HAP-1 (cell line): Measurements from ENCODE around the gene CDRT15.
"Not testable (repeated sequence)": the region's sequence is repeated elsewhere in the genome, so short reads cannot be mapped to it uniquely, and the experiment has no call there.

Experiments
- DNase-seq, 2 experiments: peaks; one replicate each; pipeline ENCODE4 v3.0.0-alpha.2; 2016 to 2020; ENCODE audit warnings: low spot score in 2 of 2
- H3K27me3 ChIP-seq: fragments of 250-450 bp; sonication (Bioruptor Pico); 2 replicates; pipeline ENCODE4 v1.5.1; 2020; ENCODE audit warnings: low read depth, mild to moderate bottlenecking, moderate library complexity
- H3K36me3 ChIP-seq: fragments of 250-450 bp; sonication (Bioruptor Pico); replicated peaks from 2 replicates; pipeline ENCODE4 v1.5.1; 2020; ENCODE audit warnings: mild to moderate bottlenecking
- H3K4me1 ChIP-seq: fragments of 250-450 bp; sonication (Bioruptor Pico); 2 replicates; pipeline ENCODE4 v1.5.1; 2020; ENCODE audit warnings: mild to moderate bottlenecking
- H3K4me3 ChIP-seq: fragments of 250-450 bp; sonication (Bioruptor Pico); 2 replicates; pipeline ENCODE4 v1.5.1; 2020; ENCODE audit warnings: mild to moderate bottlenecking, moderate library complexity
- H3K9me3 ChIP-seq: fragments of 250-450 bp; sonication (Bioruptor Pico); 2 replicates; pipeline ENCODE4 v1.5.1; 2020; ENCODE audit warnings: mild to moderate bottlenecking, moderate library complexity
- in situ Hi-C: fragments of 300-500 bp; cut with MboI; formaldehyde crosslinking; loops from 3 replicates; pipeline ENCODE4 v1.14.3; 2020; ENCODE audit warnings: low sequenced_read_pairs, inconsistent platforms, mixed read lengths

CDRT15 gene

DNA sequence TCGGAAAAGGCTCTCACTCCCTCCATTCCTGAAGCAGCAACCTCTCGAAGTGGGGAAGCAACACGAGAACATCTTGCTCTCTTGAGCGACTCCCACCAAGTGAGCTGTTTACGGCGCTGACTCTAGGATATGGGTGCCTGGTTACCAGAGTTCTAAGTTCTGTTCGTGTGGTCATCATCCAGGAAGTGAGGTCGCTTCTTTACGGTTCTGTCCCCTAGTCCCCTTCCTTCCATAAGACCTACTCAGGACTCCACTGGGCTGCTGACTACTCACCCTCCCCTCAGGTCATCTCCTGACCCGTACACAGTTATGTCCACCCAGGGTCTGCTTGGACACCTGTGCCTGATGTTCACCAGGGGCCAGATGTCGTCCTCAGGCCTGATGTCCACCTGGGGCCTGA is at the start of gene CDRT15:
TSS of gene CDRT15 (minus strand) at position 101 of the 400 bp plus-strand sequence. CDS start at position 72, 29 bp downstream.
- in situ Hi-C loops, H3K9me3 ChIP-seq, H3K4me3 ChIP-seq, H3K27me3 ChIP-seq, H3K4me1 ChIP-seq, H3K36me3 ChIP-seq, DNase-seq: not testable (repeated sequence)

DNA sequence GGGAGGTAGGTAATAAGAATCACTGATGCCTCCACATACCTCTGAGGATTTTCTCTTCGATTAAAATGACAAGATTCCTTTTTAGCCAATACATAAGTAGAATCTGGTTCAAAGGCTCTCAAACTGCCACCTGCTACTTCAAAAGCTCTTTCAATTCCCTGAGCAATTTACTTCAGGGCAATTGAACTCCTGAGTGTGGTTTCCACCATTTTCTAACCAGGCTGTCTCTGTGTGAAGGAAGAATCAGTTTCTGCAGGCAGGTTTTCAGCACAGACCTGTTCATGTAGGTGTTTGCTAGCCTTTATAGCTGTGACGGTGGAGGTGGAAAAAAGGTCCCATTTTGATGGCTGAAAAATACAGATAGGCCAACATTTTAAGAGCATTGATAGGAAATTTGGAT is 46.1 kb upstream of the CDRT15 start:
- Histone ChIP-seq H3K4me1 (no peaks in the 10 kb centered on the region), H3K27me3 (no peaks in the 10 kb centered on the region), H3K36me3 (no peaks in the 10 kb centered on the region), H3K4me3 (no peak overlapping the region), H3K9me3 (no peaks in the 10 kb centered on the region)
- no peak for DNase-seq
- in situ Hi-C loops, result loop anchor here (25.0 kb wide), 1 partner anchor 345 kb away; no protein-coding TSS in a partner anchor

DNA sequence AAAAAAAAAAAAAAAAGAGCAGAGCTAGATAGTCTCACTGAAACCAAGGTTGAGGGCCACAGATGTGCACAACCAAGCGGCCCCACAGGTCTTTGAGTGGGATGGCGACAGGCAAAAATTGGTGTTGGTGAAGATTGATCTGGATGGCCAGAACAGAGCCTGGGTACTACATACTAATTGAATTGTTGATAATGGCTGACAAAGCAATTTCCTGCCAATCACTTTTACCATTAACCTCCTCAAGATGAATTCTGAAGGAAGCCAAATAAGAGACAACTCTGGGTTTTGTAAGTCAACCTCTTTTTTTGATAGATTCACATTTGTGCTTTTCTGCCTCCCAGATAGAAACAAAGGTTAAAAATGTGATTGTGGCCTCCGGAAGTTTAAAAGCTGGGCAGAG is 44.9 kb upstream of the CDRT15 start:
- no peaks in the 10 kb centered on the region for H3K36me3 ChIP-seq
- in situ Hi-C loops, result loop anchor here (25.0 kb wide), 1 partner anchor 344 kb away; no protein-coding TSS in a partner anchor

DNA sequence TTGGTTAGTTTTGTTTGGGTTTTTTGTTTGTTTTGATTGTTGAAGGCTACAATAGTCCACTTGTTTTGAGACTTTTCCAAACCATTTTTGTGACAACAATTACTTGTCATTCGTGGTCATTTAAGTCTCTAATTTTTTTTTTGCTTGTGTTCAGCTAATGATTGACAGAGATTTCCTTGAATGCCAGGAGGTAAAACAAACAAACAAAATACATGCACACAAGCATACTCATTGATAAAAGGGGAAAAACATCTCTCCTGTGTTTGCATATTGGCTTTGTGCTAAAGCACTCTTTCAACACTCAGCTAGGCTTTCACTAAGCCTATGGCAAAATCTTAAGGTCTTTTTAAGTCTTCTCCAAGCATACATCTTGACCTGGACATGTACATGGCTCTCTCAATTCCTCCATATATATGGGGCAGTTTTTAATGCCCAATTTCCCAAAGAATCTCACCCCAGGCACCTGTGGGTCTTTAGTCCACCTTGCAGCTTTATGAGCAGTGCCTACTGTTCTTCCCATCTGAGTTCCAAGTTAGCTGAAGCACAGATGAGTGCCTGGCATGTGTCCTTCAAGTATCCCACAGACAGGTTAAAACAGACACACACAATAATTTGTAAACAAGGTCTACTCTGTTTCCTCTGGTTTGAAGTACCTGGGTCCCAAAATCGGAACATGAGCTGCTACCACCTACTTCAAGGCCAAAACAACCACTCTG is 40.0 kb upstream of the CDRT15 start:
- no peaks in the 10 kb centered on the region for H3K4me1 ChIP-seq
- no peaks in the 10 kb centered on the region for H3K36me3 ChIP-seq
- no peak overlapping the region for H3K4me3 ChIP-seq
- H3K9me3 ChIP-seq, result no peaks in the 10 kb centered on the region
- no peaks in the 10 kb centered on the region for H3K27me3 ChIP-seq
- in situ Hi-C loops, result loop anchor here (25.0 kb wide), 1 partner anchor 339 kb away; no protein-coding TSS in a partner anchor
- no peak for DNase-seq

More for the DNA sequence above, 44.9 kb upstream of the CDRT15 start:
- no peak for DNase-seq
- no peaks in the 10 kb centered on the region for H3K27me3 ChIP-seq
- no peak overlapping the region for H3K4me3 ChIP-seq
- no peaks in the 10 kb centered on the region for H3K9me3 ChIP-seq
- no peaks in the 10 kb centered on the region for H3K4me1 ChIP-seq

DNA sequence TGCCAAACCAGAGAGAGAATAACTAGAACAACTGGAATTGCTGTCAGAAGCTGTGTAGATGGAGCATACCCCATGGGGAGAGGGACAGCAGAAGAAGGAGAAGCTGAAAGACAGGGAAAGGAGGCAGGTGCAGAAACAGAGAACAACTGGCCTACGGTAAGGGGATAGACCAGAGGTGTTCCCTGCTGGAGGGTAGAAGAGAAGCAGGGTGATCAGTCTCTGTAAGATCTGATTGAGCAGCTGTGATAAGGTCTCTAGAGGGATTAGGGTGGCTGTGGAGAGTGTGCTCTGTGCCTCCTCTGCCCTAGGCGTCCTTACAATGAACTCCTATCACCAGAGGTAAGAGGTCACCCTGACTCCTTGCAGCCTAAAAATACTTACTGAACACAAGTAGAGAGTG is 33.8 kb upstream of the CDRT15 start:
- Histone ChIP-seq H3K36me3 (no peaks in the 10 kb centered on the region), H3K9me3 (no peaks in the 10 kb centered on the region), H3K4me3 (no peak overlapping the region), H3K27me3 (no peaks in the 10 kb centered on the region), H3K4me1 (no peaks in the 10 kb centered on the region)
- no peak for DNase-seq
- in situ Hi-C loops, result no loop called here

DNA sequence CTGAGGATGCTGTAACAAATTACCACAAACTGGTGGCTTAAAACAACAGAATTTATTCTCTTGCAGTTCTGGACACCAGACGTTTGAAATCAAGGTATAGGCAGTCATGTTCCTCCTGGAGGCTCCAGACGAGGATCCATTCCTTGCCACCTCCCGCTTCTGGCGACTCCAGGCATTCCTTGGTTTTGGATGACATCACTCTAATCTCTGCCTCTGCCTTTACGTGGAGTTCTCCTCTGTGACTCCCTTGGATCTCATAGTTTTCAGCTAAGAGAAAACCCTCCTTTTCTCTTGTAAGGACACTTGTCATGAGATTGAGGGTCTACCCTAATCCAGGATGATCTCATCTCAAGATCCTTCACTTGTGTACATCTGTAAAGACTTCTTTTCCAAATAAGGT is 32.8 kb upstream of the CDRT15 start:
- no peak for DNase-seq
- in situ Hi-C loops, result no loop called here
- no peaks in the 10 kb centered on the region for H3K36me3 ChIP-seq
- no peaks in the 10 kb centered on the region for H3K9me3 ChIP-seq
- no peak overlapping the region for H3K4me3 ChIP-seq
- no peaks in the 10 kb centered on the region for H3K27me3 ChIP-seq
- H3K4me1 ChIP-seq, result no peaks in the 10 kb centered on the region

DNA sequence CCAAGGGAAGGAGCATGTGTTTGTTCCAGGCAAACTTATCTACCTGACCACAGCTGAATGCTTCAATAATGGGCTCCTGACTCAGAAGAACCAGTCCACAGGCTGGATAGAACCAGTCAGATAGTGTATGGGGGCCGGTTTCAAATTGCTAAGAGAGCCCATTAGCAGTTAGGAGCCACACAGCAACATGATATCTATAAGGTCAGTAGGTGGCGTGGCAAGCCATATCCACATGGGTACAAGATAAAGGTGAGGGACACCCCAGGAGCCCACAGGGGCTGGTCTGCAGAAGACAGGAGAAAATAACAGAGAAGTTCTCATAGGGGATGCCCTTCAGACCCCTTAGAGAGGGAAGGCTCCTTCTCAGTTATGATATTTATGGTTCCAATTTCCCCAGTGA is 31.6 kb upstream of the CDRT15 start:
- Histone ChIP-seq H3K4me3 (no peak overlapping the region), H3K27me3 (no peaks in the 10 kb centered on the region), H3K4me1 (no peaks in the 10 kb centered on the region), H3K36me3 (no peaks in the 10 kb centered on the region), H3K9me3 (no peaks in the 10 kb centered on the region)
- no peak for DNase-seq
- in situ Hi-C loops, result no loop called here

DNA sequence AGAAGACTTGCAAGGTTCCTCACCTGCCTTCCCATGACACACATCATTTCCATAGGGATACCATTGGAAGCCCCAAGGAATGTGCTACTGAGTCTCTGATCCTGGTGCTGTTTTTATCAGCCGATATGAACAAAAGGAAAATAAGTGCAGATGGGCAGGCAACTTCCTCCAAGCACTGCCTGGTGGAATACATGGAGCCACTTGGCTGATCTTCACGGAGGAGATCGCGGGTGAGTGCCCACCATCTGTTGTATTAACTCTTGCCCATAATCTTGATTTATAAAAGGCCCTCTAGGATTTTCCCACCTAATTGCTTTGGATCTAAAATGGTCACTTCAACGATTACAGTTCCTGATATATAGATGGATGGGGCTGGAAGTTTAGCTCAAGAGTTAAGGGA is 24.7 kb upstream of the CDRT15 start:
- DNase-seq, result no peak
- in situ Hi-C loops, result no loop called here
- no peaks in the 10 kb centered on the region for H3K36me3 ChIP-seq
- H3K4me1 ChIP-seq, result no peaks in the 10 kb centered on the region
- H3K9me3 ChIP-seq, result no peaks in the 10 kb centered on the region
- H3K4me3 ChIP-seq, result no peak overlapping the region
- H3K27me3 ChIP-seq, result no peaks in the 10 kb centered on the region

DNA sequence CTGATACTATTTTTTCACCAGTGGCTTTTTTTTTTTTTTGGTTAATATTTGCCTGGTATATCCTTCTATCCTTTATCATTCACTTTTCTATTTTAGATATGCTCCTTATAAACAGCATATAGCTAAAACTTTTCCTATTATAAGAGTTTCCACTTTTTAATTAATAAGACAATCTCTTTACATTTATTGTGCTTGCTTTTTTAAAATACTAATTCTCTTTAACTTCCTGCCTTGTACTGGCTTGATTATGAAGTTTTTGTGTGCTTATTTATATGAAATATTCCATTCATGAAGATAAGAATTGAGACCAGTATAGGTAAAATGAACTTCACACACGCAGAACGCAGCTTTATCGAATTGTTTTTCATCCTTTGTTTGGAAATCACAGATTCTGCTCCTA is 9.0 kb upstream of the CDRT15 start:
- Histone ChIP-seq H3K4me3 (no peak overlapping the region), H3K36me3 (no peaks in the 10 kb centered on the region), H3K4me1 (no peaks in the 10 kb centered on the region; the same call in 1 of the 2 replicates), H3K27me3 (no peaks in the 10 kb centered on the region), H3K9me3 (no peaks in the 10 kb centered on the region)
- DNase-seq, result no peak
- in situ Hi-C loops, result no loop called here

DNA sequence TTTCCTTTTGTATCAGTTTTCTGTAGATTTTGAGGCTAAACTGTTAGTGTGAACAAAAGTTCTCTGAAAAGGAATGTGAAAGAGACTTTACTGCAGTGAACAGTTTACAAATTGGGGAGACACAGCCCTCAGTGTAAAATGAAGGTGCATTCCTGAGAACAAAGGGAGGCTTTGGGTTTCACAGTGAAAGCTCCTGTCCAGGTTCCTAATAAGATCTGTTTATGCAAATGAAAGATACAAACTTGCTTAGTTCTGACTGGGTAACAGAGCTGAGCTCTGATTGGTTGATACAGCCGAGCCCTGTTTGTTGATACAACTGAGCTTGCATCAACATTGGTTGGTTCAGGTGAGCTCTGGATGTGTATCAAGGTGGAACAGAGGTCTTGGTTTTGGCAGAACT is 8.3 kb upstream of the CDRT15 start:
- H3K4me3 ChIP-seq, result no peak overlapping the region
- H3K27me3 ChIP-seq, result no peaks in the 10 kb centered on the region
- H3K4me1 ChIP-seq, result no peaks in the 10 kb centered on the region; the same call in 1 of the 2 replicates
- H3K36me3 ChIP-seq, result no peaks in the 10 kb centered on the region
- in situ Hi-C loops, result no loop called here
- no peaks in the 10 kb centered on the region for H3K9me3 ChIP-seq
- peak; percentile 16 to 35 for DNase-seq

DNA sequence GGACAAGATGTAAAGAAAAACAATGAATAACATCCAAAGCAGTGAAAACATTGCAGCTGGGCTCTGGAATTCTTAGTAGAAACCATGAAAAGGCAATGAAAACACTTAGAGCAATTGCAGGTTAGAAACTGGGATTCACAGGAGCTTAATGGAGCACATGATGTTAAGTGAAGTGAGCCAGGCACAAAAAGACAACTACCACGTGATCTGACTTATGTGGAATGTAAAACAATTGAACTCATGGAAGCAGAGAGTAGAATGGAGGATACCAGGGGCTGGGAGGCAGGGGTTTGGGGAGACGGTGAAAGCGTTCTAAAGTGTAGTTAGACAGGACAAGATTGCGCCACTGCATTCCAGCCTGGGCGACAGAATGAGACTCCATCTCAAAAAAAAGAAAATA is 2.6 kb upstream of the CDRT15 start:
- H3K9me3 ChIP-seq, H3K36me3 ChIP-seq, H3K4me1 ChIP-seq, H3K4me3 ChIP-seq, DNase-seq, H3K27me3 ChIP-seq, in situ Hi-C loops: not testable (repeated sequence)

DNA sequence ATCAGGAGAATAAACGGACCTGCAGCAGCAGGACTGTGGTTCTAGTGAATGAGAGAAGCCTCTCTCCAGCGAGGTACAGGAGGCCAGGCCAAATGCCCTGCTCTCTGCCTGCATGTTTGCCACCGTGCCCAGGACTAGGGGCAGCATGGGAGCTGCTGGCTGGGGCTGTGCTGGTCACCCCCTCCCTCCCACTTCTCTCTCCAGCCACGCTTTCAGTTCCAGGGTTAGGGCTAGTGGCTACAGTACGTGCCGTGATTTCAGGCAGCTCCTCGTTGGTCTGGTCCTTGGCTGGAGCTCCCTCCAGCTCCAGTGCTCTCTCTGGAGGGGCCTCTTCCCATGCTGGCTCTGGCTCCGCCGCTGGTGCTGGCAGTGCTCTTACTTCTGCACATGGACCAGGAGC is 630 bp downstream of the CDRT15 start:
- DNase-seq, H3K4me3 ChIP-seq, H3K36me3 ChIP-seq, H3K27me3 ChIP-seq, H3K9me3 ChIP-seq, in situ Hi-C loops, H3K4me1 ChIP-seq: not testable (repeated sequence)

DNA sequence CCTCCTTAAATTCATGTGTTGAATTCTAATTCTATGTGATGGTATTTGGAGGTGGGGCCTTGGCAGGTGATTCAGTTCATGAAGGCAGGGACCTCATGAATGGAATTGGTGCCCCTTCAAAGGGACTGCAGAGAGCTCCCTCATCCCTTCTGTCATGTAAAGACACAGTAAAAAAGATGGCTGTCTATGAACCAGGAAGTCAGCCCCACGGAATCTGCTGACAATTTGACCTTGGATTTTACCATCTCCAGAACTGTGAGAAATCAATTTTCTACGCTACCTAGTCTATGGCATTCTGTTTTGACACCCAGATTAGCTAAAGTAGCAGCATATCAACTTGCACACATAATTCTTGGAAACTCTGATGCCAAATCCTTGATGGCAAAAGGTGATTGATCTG is 1.6 kb downstream of the CDRT15 start:
- H3K36me3 ChIP-seq, DNase-seq, H3K4me3 ChIP-seq, H3K9me3 ChIP-seq, in situ Hi-C loops, H3K27me3 ChIP-seq, H3K4me1 ChIP-seq: not testable (repeated sequence)

DNA sequence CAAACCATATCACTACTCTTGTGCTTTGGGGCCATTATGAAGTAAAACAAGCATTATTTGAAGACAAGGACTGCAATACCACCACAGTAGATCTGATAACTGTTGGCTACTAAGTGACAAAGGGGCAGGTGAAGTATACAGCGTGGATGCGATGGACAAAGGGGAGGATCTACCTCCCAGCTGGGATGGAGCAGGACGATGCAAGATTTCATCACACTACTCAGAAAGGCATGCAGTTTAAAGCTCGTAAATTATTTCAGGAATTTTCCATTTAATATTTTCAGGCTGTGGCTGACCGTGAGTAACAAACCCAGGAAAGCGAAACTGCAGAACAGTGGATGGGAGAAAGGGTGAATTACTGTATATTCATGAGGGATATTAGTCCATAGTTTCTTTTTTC is 5.5 kb downstream of the CDRT15 start:
- in situ Hi-C loops, H3K9me3 ChIP-seq, H3K4me1 ChIP-seq, H3K27me3 ChIP-seq, DNase-seq, H3K36me3 ChIP-seq, H3K4me3 ChIP-seq: not testable (repeated sequence)

DNA sequence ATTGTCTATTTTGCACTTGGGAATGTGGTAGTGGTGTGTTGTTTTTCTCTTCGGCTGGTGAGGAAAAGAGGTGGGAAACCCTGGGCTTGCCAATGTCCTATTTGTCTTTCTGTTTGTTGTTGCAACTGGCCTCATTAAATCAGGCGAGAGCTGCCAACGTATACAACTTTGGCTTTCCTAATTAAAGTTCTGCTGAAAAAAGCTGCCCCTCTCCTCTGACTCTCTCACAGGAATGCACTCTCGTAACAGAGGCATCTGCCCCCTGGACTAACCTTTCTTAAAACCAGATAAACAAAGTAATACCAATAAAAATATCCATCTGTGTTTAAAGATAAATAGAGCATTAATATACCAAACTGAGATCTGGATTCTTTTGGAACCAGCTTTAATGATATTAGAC is 7.8 kb downstream of the CDRT15 start:
- DNase-seq, result no peak
- in situ Hi-C loops, result no loop called here
- no peak overlapping the region for H3K4me3 ChIP-seq
- no peaks in the 10 kb centered on the region for H3K27me3 ChIP-seq
- no peaks in the 10 kb centered on the region for H3K9me3 ChIP-seq
- no peaks in the 10 kb centered on the region for H3K4me1 ChIP-seq
- no peaks in the 10 kb centered on the region for H3K36me3 ChIP-seq
